ENCODE measurements around the gene ZNF22. TPM values are rescaled to one million over a fixed set of nuclear protein-coding genes. Genes with fewer than 3 reads are reported as not detected.

The ZNF22 gene
- total RNA-seq, 1 donor from 2014 or later = 34.2 TPM

GRCh38 chr10:44965104-44965503 is 35.6 kb upstream of the ZNF22 start:
- Mint-ChIP-seq H3K36me3 (ENCODE audit: low read depth) (no peaks in the 10 kb centered on the region), H3K27me3 (no peaks in the 10 kb centered on the region), H3K27ac (no peak overlapping the region), H3K9me3 (no peaks in the 10 kb centered on the region), H3K4me3 (no peak overlapping the region), H3K4me1 (peaks cover 75% of the 10 kb centered on the region)
- no peak for TF ChIP-seq CTCF (IDR thresholded peaks at IDR 0.05)
- intact Hi-C loops (cut with micrococcal nuclease) = loop anchor here (5.0 kb wide), 1 partner anchor 1062 kb away; no protein-coding TSS in a partner anchor
- ChIA-PET POLR2A (interaction anchor here (0.8 to 1.0 kb wide), 2 partner anchors 17 to 32 kb away, joined by 4 to 5 read pairs; no protein-coding TSS in a partner anchor), CTCF (interaction anchor here (0.9 to 9.5 kb wide), 3 partner anchors 9 to 32 kb away, joined by 3 to 60 read pairs (median 6); no protein-coding TSS in a partner anchor)
- no peak for DNase-seq
- no peak for ATAC-seq (ENCODE audit: low read depth)

GRCh38 chr10:44965651-44966097 is 35.0 kb upstream of the ZNF22 start:
- no peaks in the 10 kb centered on the region for H3K9me3 Mint-ChIP-seq
- H3K36me3 Mint-ChIP-seq (ENCODE audit: low read depth) = no peaks in the 10 kb centered on the region
- ATAC-seq (ENCODE audit: low read depth) (peak; percentile 29), DNase-seq (no peak)
- H3K4me1 Mint-ChIP-seq = peaks cover 71% of the 10 kb centered on the region
- H3K4me3 Mint-ChIP-seq = peak overlapping the region; percentile 42
- intact Hi-C loops (cut with micrococcal nuclease) = loop anchor here (1.0 to 5.0 kb wide), 2 partner anchors 9 to 1062 kb away; no protein-coding TSS in a partner anchor
- H3K27me3 Mint-ChIP-seq = no peaks in the 10 kb centered on the region
- ChIA-PET CTCF (interaction anchor here (0.9 to 9.5 kb wide), 2 partner anchors 18 to 33 kb away, joined by 3 to 60 read pairs; no protein-coding TSS in a partner anchor), POLR2A (interaction anchor here (0.8 to 1.1 kb wide), 3 partner anchors 18 to 33 kb away, joined by 3 to 5 read pairs (median 4); no protein-coding TSS in a partner anchor)
- H3K27ac Mint-ChIP-seq = peak overlapping the region; percentile 57
- no peak for TF ChIP-seq CTCF (IDR thresholded peaks at IDR 0.05)

DNA sequence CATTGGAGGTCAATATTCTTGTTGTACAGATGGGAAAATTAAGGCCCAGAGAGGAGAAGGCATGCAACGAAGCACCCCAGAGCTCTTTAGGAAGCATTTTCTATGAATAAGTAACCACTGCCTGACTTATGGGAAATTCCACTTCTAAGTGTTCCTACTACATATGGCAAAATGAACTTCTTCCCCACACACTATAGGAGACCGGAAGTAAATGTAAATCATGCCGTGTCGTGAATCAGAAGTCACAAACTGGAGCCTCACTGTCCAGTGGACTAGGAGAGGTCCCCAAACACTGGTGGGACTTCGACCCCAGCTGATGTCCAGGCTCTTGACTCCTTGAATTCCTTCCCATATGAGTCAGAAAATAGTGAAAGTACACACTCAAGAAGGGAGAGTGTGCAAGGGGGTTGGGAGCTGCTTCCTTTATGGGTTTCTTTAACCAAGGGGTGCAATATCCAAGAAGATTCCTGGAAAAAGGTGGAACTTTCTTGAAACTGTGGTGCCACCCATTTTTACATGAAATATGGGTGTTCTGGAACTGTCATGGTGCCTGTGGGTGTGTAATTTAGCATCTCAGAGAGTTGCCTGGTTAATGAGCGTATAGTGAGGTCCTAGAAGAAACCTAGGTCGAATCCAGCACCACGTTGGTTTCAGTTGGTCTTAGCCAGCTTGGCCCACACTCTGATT is 34.5 kb upstream of the ZNF22 start:
- intact Hi-C loops (cut with micrococcal nuclease) = loop anchor here (1.0 to 5.0 kb wide), 2 partner anchors 8 to 1061 kb away; no protein-coding TSS in a partner anchor
- TF ChIP-seq CTCF (IDR thresholded peaks at IDR 0.05) = no peak
- CTCF ChIA-PET = interaction anchor here (0.9 to 9.5 kb wide), 2 partner anchors 18 to 33 kb away, joined by 3 to 60 read pairs; no protein-coding TSS in a partner anchor
- H3K9me3 Mint-ChIP-seq = no peaks in the 10 kb centered on the region
- H3K27me3 Mint-ChIP-seq = no peaks in the 10 kb centered on the region
- no peak for DNase-seq
- ATAC-seq (ENCODE audit: low read depth) = peak; percentile 13
- peaks cover 69% of the 10 kb centered on the region for H3K4me1 Mint-ChIP-seq
- H3K4me3 Mint-ChIP-seq = peak overlapping the region; percentile 42
- H3K36me3 Mint-ChIP-seq (ENCODE audit: low read depth) = no peaks in the 10 kb centered on the region
- no peak overlapping the region for H3K27ac Mint-ChIP-seq
- POLR2A ChIA-PET = interaction anchor here (0.8 to 3.1 kb wide), 4 partner anchors 18 to 33 kb away, joined by 3 to 10 read pairs (median 4); no protein-coding TSS in a partner anchor

GRCh38 chr10:44966816-44967509 is 33.8 kb upstream of the ZNF22 start:
- Mint-ChIP-seq H3K4me1 (peaks cover 70% of the 10 kb centered on the region), H3K4me3 (no peak overlapping the region), H3K9me3 (no peaks in the 10 kb centered on the region), H3K27ac (no peak overlapping the region), H3K27me3 (no peaks in the 10 kb centered on the region), H3K36me3 (ENCODE audit: low read depth) (no peaks in the 10 kb centered on the region)
- ChIA-PET CTCF (interaction anchor here (1.3 to 9.5 kb wide), 2 partner anchors 9 to 34 kb away, joined by 3 to 60 read pairs; no protein-coding TSS in a partner anchor), POLR2A (interaction anchor here (1.1 to 3.1 kb wide), 2 partner anchors 21 to 34 kb away, joined by 3 to 10 read pairs; no protein-coding TSS in a partner anchor)
- TF ChIP-seq CTCF (IDR thresholded peaks at IDR 0.05) = no peak
- DNase-seq (no peak), ATAC-seq (ENCODE audit: low read depth) (no peak)
- intact Hi-C loops (cut with micrococcal nuclease) = loop anchor here (1.0 to 5.0 kb wide), 2 partner anchors 7 to 1060 kb away; no protein-coding TSS in a partner anchor

Measured in activated B cell treated with CpG ODN at 0.5 μM for 24 hours (primary cell).